Measurements from ENCODE around the gene ABLIM1. TPM values are rescaled to one million over a fixed set of nuclear protein-coding genes. Genes with fewer than 3 reads are reported as not detected.

ABLIM1 gene
- total RNA-seq, 1 donor from 2014 or later = 473 TPM

DNA sequence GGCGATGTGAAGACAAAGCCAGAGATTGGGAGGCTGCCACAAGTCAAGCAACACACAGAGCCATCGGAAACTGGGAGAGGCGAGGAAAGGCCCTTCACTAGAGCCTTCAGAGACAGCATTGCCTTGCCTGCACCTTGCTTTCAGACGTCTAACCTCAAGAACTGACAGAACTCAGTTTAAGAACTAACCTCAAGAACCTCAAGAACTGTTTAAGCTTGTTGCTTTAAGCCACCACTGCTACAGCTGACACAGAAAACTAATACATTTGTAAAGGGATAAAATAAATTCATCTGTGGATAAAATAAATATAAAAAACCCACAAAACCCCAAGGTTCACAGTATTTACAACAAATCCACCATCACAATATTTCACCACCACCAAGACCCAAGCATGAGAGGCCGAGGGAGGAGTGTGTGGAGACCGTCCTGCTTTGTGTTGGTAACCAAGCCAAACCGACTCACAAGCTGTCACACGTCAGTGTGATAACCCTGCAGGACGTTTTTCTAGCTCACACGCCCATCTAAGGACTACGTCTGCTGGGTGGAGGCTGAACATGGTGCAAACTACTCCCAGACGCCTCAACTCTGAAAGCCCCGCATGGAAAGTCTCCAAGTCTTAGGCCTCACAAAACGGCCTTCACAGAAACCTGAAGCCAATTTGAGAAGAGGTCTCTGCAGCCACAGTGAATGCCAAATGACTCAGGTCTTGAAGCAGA is 116.8 kb downstream of the ABLIM1 start:
- no peak for DNase-seq (ENCODE audit: low spot score)
- intact Hi-C loops (cut with DNase I) = loop anchor here (2.0 to 10.0 kb wide), 2 partner anchors 14 to 236 kb away; no protein-coding TSS in a partner anchor

DNA sequence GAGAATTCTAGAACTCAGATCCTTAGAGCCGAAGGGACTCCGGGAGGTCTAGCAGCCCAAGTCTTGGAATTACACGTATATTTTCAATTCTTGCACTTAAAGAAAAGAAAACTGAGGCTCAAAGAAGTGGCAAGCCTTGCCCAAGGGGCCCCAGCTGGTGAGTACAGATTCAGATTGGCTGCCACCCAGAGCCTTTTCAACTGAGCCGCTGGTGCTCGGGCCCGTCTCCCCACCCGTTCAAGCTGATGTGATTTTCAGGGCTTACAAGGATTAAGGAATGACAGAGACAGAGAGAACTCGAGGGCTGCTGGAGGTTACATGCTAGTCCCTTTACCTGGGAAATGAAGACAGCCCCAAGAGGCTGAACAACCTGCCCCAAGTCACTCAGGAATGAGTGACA is 117.8 kb downstream of the ABLIM1 start:
- DNase-seq (ENCODE audit: low spot score) = no peak
- intact Hi-C loops (cut with DNase I) = loop anchor here (2.0 to 10.0 kb wide), 2 partner anchors 13 to 235 kb away; no protein-coding TSS in a partner anchor

GRCh38 chr10:114539623-114540022 is 118.5 kb downstream of the ABLIM1 start:
- intact Hi-C loops (cut with DNase I) = loop anchor here (2.0 to 10.0 kb wide), 2 partner anchors 13 to 235 kb away; no protein-coding TSS in a partner anchor
- DNase-seq (ENCODE audit: low spot score) = no peak

GRCh38 chr10:114538181-114538906 is 119.7 kb downstream of the ABLIM1 start:
- intact Hi-C loops (cut with DNase I) = no loop called here

GRCh38 chr10:114537736-114538135 is 120.3 kb downstream of the ABLIM1 start:
- intact Hi-C loops (cut with DNase I) = no loop called here
- DNase-seq (ENCODE audit: low spot score) = no peak

More at GRCh38 chr10:114538181-114538906, 119.7 kb downstream of the ABLIM1 start:
- no peak for DNase-seq (ENCODE audit: low spot score)

- DNase-seq (ENCODE audit: low spot score) = no peak
- intact Hi-C loops (cut with DNase I) = no loop called here
Observed at GRCh38 chr10:114534571-114534981, 123.5 kb downstream of the ABLIM1 start.

DNA sequence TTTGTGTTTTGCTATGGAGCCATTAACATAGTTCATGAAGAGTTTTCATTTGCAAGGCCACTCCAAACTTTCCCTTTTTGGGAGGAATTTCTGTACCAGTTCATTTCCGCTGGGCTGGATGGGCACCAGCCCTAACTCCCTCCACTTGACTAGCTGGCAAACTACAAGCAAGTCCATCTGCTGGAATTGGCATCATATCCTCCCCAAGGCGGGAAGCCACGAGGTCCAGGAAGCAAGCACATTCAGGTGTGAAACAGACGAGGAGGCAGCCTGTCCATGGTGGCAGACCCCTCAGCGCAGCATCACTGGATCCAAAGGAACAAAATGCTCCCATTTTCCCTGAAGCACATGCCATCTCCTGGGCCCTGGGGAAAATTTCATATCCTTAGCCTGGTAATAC is 125.8 kb downstream of the ABLIM1 start:
- peak; percentile 68 for DNase-seq (ENCODE audit: low spot score)

GRCh38 chr10:114526504-114527238 is 131.4 kb downstream of the ABLIM1 start:
- intact Hi-C loops (cut with DNase I) = loop anchor here (2.0 to 5.0 kb wide), 2 partner anchors 14 to 54 kb away; no protein-coding TSS in a partner anchor
- no peak for DNase-seq (ENCODE audit: low spot score)

More for the DNA sequence above, 125.8 kb downstream of the ABLIM1 start:
- intact Hi-C loops (cut with DNase I) = no loop called here

DNA sequence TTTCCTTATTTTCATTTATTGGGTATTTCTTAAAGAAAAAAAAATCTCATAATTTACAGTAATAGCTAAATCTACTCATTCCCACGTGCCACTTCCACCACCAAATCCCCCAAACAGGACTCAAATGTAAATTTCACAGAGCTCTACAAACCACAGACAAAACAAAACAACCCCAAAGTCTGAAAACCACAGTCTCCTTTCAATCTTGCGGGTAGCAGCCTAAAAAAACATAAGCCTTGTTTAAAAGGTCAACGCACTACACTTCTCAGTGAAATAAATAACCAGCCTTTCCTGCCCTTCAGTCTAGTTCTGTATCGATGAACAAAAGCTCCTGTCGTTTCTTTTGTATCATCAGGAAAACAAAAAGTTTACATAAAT is 132.0 kb downstream of the ABLIM1 start:
- no peak for DNase-seq (ENCODE audit: low spot score)
- intact Hi-C loops (cut with DNase I) = loop anchor here (2.0 to 5.0 kb wide), 2 partner anchors 15 to 54 kb away; no protein-coding TSS in a partner anchor

- DNase-seq (ENCODE audit: low spot score) = no peak
- intact Hi-C loops (cut with DNase I) = loop anchor here (2.0 to 5.0 kb wide), 2 partner anchors 19 to 53 kb away; no protein-coding TSS in a partner anchor
Observed at GRCh38 chr10:114525368-114525949, 132.6 kb downstream of the ABLIM1 start.

DNA sequence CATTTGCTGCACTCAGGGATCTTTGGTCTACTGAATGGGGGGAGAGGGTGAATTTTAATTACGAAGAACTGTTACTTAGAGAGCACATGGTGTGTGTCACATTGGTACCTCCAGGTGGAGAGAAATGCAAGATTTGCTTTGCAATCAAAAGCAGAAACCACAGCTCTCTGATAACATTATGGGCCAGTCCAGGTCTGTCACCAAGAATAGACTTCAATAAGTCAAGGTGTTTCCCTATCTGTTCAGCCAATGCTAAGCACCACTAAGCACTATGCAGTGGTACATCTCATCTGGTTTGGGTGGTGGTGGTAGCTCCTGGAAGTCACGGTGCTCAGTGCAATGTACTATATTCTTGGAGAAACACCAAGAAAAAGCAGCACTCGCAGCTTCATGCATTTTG is 134.2 kb downstream of the ABLIM1 start:
- DNase-seq (ENCODE audit: low spot score) = no peak
- intact Hi-C loops (cut with DNase I) = loop anchor here (2.0 kb wide), 1 partner anchor 17 kb away; no protein-coding TSS in a partner anchor

- no peak for DNase-seq (ENCODE audit: low spot score)
- intact Hi-C loops (cut with DNase I) = no loop called here
Observed at GRCh38 chr10:114521255-114521654, 136.8 kb downstream of the ABLIM1 start.

- intact Hi-C loops (cut with DNase I) = no loop called here
Observed at GRCh38 chr10:114520453-114520852, 137.6 kb downstream of the ABLIM1 start.

GRCh38 chr10:114519756-114520293 is 138.2 kb downstream of the ABLIM1 start:
- no peak for DNase-seq (ENCODE audit: low spot score)
- intact Hi-C loops (cut with DNase I) = no loop called here

More at GRCh38 chr10:114520453-114520852, 137.6 kb downstream of the ABLIM1 start:
- no peak for DNase-seq (ENCODE audit: low spot score)

GRCh38 chr10:114519306-114519669 is 138.8 kb downstream of the ABLIM1 start:
- no peak for DNase-seq (ENCODE audit: low spot score)
- intact Hi-C loops (cut with DNase I) = no loop called here

GRCh38 chr10:114518401-114519305 is 139.4 kb downstream of the ABLIM1 start:
- DNase-seq (ENCODE audit: low spot score) = no peak

DNA sequence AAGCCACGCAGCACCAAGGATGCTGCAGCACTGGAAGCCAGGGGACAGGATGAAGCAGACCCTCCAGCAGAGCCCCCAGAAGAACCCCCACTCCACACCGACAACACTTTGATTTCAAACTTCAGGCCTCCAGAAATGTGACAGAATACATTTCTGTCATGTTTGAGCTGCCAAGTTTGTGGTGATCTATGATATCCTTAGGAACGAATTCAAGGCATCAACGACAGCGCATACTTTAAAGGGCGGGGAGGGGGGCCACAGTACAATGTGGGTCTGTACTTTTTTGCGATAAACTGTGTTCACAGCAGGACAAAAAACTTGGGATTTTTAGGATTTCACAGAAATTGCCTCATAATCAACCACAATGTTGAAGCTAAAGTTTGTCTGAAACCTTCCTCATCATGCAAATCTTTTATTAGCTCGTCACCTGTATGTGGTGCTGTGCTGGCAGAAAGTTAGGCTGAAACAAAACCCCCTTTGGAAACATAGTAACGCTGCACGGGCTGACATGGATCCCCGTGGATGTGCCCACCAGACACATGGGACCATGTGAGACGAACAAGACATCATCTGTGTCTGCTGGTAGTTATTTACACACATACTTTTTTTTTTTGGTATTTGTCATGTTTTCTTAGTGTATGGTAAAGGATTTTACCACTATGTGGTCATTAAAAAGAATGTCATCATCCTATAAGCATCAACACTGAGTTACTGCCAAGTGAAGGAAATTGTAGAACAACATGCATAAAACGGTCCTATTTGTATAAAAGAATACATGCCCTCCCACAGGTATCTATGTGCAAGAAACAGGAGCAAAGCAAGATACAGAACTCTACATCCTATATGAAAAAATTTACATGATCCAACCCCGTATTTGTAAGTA is 140.5 kb downstream of the ABLIM1 start:
- no peak for DNase-seq (ENCODE audit: low spot score)
- intact Hi-C loops (cut with DNase I) = no loop called here

More at GRCh38 chr10:114518401-114519305, 139.4 kb downstream of the ABLIM1 start:
- intact Hi-C loops (cut with DNase I) = no loop called here

Data from cardiac septum (tissue), 1 donor.